ENCODE measurements around the gene KDM4C. TPM values are rescaled to one million over a fixed set of nuclear protein-coding genes. Genes with fewer than 3 reads are reported as not detected.

The KDM4C gene
- total and polyA plus RNA-seq, 2 of the 13 experiments (the other 11 are each of a cell fraction or from before 2014, with no cell fraction given) = 19.4 to 23.6 TPM

GRCh38 chr9:6880626-6881025 lies 122.9 kb downstream of the KDM4C start:
- ATAC-seq = no peak
- Histone ChIP-seq H3K27ac (ENCODE audit: extremely low read length, insufficient read depth, low read length) (no peak overlapping the region), H3K27me3 (ENCODE audit: control insufficient read depth in 1 of 2, insufficient read depth in 2 of 2, low read length in 2 of 2) (no peaks in the 10 kb centered on the region), H3K4me1 (ENCODE audit: insufficient read depth, low read length) (peaks cover 35% of the 10 kb centered on the region), H4K20me1 (ENCODE audit: insufficient read depth, low read length) (no peaks in the 10 kb centered on the region), H3K36me3 (replicated peaks in 1 of 2; ENCODE audit: control insufficient read depth in 1 of 2, insufficient read depth in 2 of 2, low read length in 2 of 2) (peaks cover 0 to 12% of the 10 kb centered on the region in 2 experiments; a peak in 4 of 5 replicates), H3K4me2 (ENCODE audit: low read depth, low read length) (no peak overlapping the region), H3K4me3 (replicated peaks in 1 of 3; ENCODE audit: insufficient read depth in 1 of 3, low read depth in 2 of 3, low read length in 3 of 3) (no peak overlapping the region), H3K9me3 (ENCODE audit: low read length) (no peaks in the 10 kb centered on the region), H2AFZ (ENCODE audit: low read length) (no peak overlapping the region), H3K79me2 (ENCODE audit: insufficient read depth, low read length) (peaks cover 5% of the 10 kb centered on the region), H3K9ac (ENCODE audit: insufficient read depth, low read depth, low read length) (no peak overlapping the region)
- WGBS (ENCODE audit: low lambda C conversion rate) = 92% methylated on average over 2 of the region's 2 CpGs
- intact Hi-C loops (cut with micrococcal nuclease; ENCODE audit: unreplicated experiment) (no loop called here), in situ Hi-C loops (cut with HindIII; ENCODE audit: extremely low pct_ligation_motif_present, low pct_unique_long_range_greater_than_20kb) (no loop called here)
- POLR2A ChIA-PET = no interaction called here
- no TSS peak for BruUV-seq (replicated peaks)
- CTCF ChIA-PET (ENCODE audit: low intra/inter-chr PET ratio, low total read pairs) = no interaction called here
- DNase-seq (ENCODE audit: low spot score) = no peak
- FAIRE-seq = no peak
- TF ChIP-seq GMEB1 (CRISPR knock-in tag; IDR thresholded peaks at IDR 0.05; ENCODE audit: borderline replicate concordance) (no peak), BORCS8-MEF2B (CRISPR knock-in tag; IDR thresholded peaks at IDR 0.05) (no peak), KLF9 (CRISPR knock-in tag; IDR thresholded peaks at IDR 0.05; ENCODE audit: low read depth) (no peak), TCF7 (IDR thresholded peaks at IDR 0.05; ENCODE audit: low read depth) (no peak), TFAP4 (IDR thresholded peaks at IDR 0.05; ENCODE audit: borderline replicate concordance, low read depth) (no peak), BHLHE40 (IDR thresholded peaks at IDR 0.05; ENCODE audit: low read length) (no peak), ZSCAN31 (CRISPR knock-in tag; IDR thresholded peaks at IDR 0.05; ENCODE audit: low read depth) (no peak)
- TF ChIP-seq, protein P1, sequence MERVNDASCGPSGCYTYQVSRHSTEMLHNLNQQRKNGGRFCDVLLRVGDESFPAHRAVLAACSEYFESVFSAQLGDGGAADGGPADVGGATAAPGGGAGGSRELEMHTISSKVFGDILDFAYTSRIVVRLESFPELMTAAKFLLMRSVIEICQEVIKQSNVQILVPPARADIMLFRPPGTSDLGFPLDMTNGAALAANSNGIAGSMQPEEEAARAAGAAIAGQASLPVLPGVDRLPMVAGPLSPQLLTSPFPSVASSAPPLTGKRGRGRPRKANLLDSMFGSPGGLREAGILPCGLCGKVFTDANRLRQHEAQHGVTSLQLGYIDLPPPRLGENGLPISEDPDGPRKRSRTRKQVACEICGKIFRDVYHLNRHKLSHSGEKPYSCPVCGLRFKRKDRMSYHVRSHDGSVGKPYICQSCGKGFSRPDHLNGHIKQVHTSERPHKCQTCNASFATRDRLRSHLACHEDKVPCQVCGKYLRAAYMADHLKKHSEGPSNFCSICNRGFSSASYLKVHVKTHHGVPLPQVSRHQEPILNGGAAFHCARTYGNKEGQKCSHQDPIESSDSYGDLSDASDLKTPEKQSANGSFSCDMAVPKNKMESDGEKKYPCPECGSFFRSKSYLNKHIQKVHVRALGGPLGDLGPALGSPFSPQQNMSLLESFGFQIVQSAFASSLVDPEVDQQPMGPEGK (CRISPR knock-in tag; IDR thresholded peaks at IDR 0.05) = no peak
- TF ChIP-seq, protein P2, sequence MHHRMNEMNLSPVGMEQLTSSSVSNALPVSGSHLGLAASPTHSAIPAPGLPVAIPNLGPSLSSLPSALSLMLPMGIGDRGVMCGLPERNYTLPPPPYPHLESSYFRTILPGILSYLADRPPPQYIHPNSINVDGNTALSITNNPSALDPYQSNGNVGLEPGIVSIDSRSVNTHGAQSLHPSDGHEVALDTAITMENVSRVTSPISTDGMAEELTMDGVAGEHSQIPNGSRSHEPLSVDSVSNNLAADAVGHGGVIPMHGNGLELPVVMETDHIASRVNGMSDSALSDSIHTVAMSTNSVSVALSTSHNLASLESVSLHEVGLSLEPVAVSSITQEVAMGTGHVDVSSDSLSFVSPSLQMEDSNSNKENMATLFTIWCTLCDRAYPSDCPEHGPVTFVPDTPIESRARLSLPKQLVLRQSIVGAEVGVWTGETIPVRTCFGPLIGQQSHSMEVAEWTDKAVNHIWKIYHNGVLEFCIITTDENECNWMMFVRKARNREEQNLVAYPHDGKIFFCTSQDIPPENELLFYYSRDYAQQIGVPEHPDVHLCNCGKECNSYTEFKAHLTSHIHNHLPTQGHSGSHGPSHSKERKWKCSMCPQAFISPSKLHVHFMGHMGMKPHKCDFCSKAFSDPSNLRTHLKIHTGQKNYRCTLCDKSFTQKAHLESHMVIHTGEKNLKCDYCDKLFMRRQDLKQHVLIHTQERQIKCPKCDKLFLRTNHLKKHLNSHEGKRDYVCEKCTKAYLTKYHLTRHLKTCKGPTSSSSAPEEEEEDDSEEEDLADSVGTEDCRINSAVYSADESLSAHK (CRISPR knock-in tag; IDR thresholded peaks at IDR 0.05; ENCODE audit: borderline replicate concordance) = no peak
